DND-41 (cell line): ENCODE measurements around the gene DOCK6.
A peak's percentile ranks its signal among the peaks of the same experiment; 100 is the strongest.

Experiments used
- ATAC-seq: fragments of 200-7000 bp; cut with Tn5 transposase; 3 replicates; pipeline ENCODE4 v1.9.1; 2021; ENCODE audit warnings: low read depth; ENCODE audit not compliant: insufficient read depth
- DNase-seq: peaks from one replicate; pipeline ENCODE4 v3.0.0-alpha.2; 2020
- H2AFZ ChIP-seq: 2 replicates; pipeline ENCODE4 v1.6.0; 2012; ENCODE audit warnings: low read depth, low read length
- H3K27ac ChIP-seq: 2 replicates; pipeline ENCODE4 v1.5.1; 2012; ENCODE audit warnings: low read length, inconsistent platforms
- H3K27me3 ChIP-seq: fragments of 200-600 bp; sonication (generic); 2 replicates; pipeline ENCODE4 v1.6.0; 2012; ENCODE audit warnings: low read length, mild to moderate bottlenecking, inconsistent platforms; ENCODE audit not compliant: insufficient read depth, poor library complexity
- H3K36me3 ChIP-seq: 2 replicates; pipeline ENCODE4 v1.5.1; 2012; ENCODE audit warnings: low read length, inconsistent platforms; ENCODE audit not compliant: insufficient read depth
- H3K4me1 ChIP-seq: 2 replicates; pipeline ENCODE4 v1.5.1; 2012; ENCODE audit warnings: mild to moderate bottlenecking, low read length; ENCODE audit not compliant: insufficient read depth
- H3K4me2 ChIP-seq: 2 replicates; pipeline ENCODE4 v1.6.0; 2012; ENCODE audit warnings: mild to moderate bottlenecking, moderate library complexity, low read length, inconsistent platforms; ENCODE audit not compliant: insufficient read depth
- H3K4me3 ChIP-seq, 2 experiments: fragments of 200-600 bp in 1 of 2; shearing (Covaris generic) in 1 of 2; 2 replicates each; pipeline ENCODE4 v1.5.1; 2012 to 2016; ENCODE audit warnings: inconsistent platforms in 2 of 2, low read length in 2 of 2, mild to moderate bottlenecking in 2 of 2, low read depth in 1 of 2, moderate library complexity in 1 of 2
- H3K79me2 ChIP-seq: 2 replicates; pipeline ENCODE4 v1.6.0; 2012; ENCODE audit warnings: low read length, inconsistent platforms; ENCODE audit not compliant: insufficient read depth
- H3K9ac ChIP-seq: 2 replicates; pipeline ENCODE4 v1.6.0; 2012; ENCODE audit warnings: low read depth, mild to moderate bottlenecking, inconsistent platforms, low read length, moderate library complexity
- H3K9me3 ChIP-seq: 2 replicates; pipeline ENCODE4 v1.5.1; 2012; ENCODE audit warnings: low read length, moderate library complexity, mild to moderate bottlenecking, inconsistent platforms; ENCODE audit not compliant: insufficient read depth, severe bottlenecking
- H4K20me1 ChIP-seq: 2 replicates; pipeline ENCODE4 v1.6.0; 2012; ENCODE audit warnings: low read length; ENCODE audit not compliant: insufficient read depth
- EZH2 ChIP-seq: IDR thresholded peaks from 3 replicates; pipeline ENCODE4 v1.6.1; 2012; ENCODE audit warnings: borderline replicate concordance, low read depth, mild to moderate bottlenecking, moderate library complexity, low read length, inconsistent platforms; ENCODE audit not compliant: severe bottlenecking
- TF ChIP-seq, protein P1 (sequence below): IDR thresholded peaks from 2 replicates; pipeline ENCODE4 v1.5.1; 2012; ENCODE audit warnings: borderline replicate concordance, low read length, moderate library complexity, mild to moderate bottlenecking; ENCODE audit not compliant: poor library complexity, severe bottlenecking; ENCODE audit errors: extremely low read depth

The DOCK6 gene

GRCh38 chr19:11209839-11210655 lies 52.3 kb downstream of the DOCK6 start:
- Histone ChIP-seq H3K9ac (no peak overlapping the region), H4K20me1 (peaks cover 18% of the 10 kb centered on the region), H3K4me3 (no peak overlapping the region), H3K9me3 (no peaks in the 10 kb centered on the region), H3K27ac (no peak overlapping the region), H3K4me2 (no peak overlapping the region), H2AFZ (no peak overlapping the region), H3K27me3 (no peaks in the 10 kb centered on the region), H3K79me2 (no peaks in the 10 kb centered on the region), H3K4me1 (no peaks in the 10 kb centered on the region), H3K36me3 (no peaks in the 10 kb centered on the region)
- ATAC-seq (no peak), DNase-seq (no peak)
- TF ChIP-seq EZH2, result no peak
- TF ChIP-seq, protein P1, sequence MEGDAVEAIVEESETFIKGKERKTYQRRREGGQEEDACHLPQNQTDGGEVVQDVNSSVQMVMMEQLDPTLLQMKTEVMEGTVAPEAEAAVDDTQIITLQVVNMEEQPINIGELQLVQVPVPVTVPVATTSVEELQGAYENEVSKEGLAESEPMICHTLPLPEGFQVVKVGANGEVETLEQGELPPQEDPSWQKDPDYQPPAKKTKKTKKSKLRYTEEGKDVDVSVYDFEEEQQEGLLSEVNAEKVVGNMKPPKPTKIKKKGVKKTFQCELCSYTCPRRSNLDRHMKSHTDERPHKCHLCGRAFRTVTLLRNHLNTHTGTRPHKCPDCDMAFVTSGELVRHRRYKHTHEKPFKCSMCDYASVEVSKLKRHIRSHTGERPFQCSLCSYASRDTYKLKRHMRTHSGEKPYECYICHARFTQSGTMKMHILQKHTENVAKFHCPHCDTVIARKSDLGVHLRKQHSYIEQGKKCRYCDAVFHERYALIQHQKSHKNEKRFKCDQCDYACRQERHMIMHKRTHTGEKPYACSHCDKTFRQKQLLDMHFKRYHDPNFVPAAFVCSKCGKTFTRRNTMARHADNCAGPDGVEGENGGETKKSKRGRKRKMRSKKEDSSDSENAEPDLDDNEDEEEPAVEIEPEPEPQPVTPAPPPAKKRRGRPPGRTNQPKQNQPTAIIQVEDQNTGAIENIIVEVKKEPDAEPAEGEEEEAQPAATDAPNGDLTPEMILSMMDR, result no peak

DNA sequence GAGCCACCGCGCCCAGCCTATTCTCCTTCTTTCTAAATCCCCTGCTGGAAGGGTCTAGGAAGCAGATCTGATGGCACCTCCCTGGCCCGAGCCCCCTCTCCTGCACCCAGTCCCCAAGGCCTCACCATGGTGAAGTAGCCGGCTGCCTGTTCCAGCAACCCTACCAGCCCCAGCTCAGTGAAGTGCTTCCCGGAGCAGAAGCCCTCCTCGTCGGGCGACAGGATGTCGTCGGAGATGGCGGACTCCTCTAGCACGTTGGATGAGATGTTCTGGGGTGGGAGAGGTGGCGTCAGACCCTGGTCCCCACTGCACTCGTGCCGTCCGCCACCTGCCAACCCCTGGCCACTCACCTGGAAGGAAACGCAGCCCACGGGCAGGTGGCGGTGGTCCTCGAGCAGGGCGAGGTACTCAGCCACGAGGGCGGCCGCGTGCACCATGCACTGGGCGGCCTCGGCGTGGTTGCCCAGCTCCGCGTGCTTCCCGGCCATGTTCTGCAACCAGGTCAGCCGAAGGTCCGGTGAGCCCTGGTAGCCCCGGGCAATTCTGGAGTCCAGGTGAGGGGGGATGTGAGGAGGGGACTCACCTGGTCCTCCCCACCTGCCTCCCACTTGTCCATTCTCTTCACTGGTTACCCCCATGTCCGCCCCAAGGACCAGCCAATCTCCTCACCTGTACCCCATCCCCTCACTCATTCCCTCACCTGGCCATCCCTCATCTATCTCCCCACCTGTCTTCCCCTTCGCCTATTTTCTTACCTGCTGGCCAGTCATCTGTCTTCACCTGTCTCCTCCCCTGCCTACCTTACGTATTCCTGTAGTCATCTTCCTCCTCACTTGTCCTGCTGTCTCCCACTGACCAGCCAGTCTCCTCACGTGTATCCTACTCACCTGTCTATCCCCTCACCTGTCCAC lies 53.5 kb downstream of the DOCK6 start:
- Histone ChIP-seq H3K27me3 (no peaks in the 10 kb centered on the region), H3K36me3 (no peaks in the 10 kb centered on the region), H3K27ac (no peak overlapping the region), H3K4me1 (no peaks in the 10 kb centered on the region), H3K4me3 (no peak overlapping the region), H3K79me2 (no peaks in the 10 kb centered on the region), H3K9me3 (no peaks in the 10 kb centered on the region), H3K9ac (no peak overlapping the region), H4K20me1 (peaks cover 18% of the 10 kb centered on the region), H2AFZ (no peak overlapping the region), H3K4me2 (no peak overlapping the region)
- peak; percentile 53; the same call in 2 of the 3 replicates for ATAC-seq
- no peak for DNase-seq
- TF ChIP-seq EZH2, result no peak
- TF ChIP-seq, protein P1, result no peak

DNA sequence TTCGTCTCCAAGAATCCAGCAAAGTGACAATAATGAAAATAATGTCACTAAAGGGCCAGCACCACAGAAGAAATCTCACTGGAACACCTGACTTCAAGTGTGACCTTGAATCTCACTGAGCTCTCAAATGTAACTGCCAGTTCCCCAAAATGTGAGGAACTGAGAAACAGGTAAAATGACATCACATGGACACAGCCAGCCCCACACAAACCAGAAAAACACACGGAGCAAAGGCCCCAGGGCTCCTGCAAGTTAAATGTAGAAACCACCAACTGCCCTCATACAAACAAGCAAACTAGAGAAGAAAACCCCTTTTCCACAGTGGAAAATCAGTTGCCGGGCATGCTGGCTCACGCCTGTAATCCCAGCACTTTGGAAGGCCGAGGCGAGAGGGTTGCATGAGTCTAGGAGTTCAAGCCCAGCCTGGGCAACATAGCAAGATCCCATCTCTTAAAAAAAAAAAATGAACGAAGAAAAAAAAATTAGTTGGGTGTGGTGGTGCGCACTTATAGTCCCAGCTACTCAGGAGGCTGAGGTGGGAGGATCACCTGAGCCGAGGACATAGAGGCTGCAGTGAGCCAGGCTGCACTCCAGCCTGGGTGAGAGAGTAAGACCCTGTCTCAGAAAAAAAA lies 56.3 kb downstream of the DOCK6 start:
- Histone ChIP-seq H3K4me3 (no peak overlapping the region), H3K9me3 (no peaks in the 10 kb centered on the region), H2AFZ (no peak overlapping the region), H3K79me2 (no peaks in the 10 kb centered on the region), H4K20me1 (peaks cover 12% of the 10 kb centered on the region), H3K9ac (no peak overlapping the region), H3K36me3 (no peaks in the 10 kb centered on the region), H3K4me1 (no peaks in the 10 kb centered on the region), H3K27me3 (no peaks in the 10 kb centered on the region), H3K27ac (no peak overlapping the region), H3K4me2 (no peak overlapping the region)
- no peak for TF ChIP-seq EZH2
- TF ChIP-seq, protein P1, result no peak
- DNase-seq (no peak), ATAC-seq (no peak)
